ENCODE data around the gene WDR1. TPM values are rescaled to one million over a fixed set of nuclear protein-coding genes. Genes with fewer than 3 reads are reported as not detected.

The WDR1 gene
- total RNA-seq, 1 experiment from 2014 or later, result 367 TPM

DNA sequence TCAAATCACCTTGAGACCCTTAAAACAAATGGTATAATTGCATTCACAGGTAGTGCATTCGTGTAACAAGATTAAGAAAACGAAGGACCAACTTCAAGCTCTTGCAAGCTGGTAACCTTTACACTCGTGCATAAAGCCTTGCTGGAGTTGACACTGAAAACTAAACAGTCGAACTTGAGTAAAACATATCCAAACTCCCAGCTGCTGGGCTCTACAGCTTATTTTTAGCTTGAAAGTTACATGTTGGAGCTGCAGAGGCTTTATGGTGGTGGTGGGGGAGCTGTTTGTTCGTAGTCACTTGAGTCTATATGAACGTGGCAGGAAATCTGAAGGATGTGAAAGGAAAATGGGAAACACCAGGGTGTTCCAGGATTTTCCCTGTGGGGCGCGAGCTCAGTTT, 2.7 kb upstream of the WDR1 start:
- H3K56ac ChIP-seq (ENCODE audit: insufficient read length, low read depth, low read length), result no peak overlapping the region
- no peak overlapping the region for H2BK12ac ChIP-seq (ENCODE audit: insufficient read length, low read depth, low read length)
- no peak overlapping the region for H4K5ac ChIP-seq (ENCODE audit: insufficient read length, low read depth, low read length)
- H3T11ph ChIP-seq (ENCODE audit: low read length), result no peak overlapping the region
- Mint-ChIP-seq H3K27ac (no peak overlapping the region), H3K36me3 (ENCODE audit: insufficient read depth in 1 of 3, low read depth in 3 of 3) (peaks cover 13 to 18% (median 18%) of the 10 kb centered on the region in 3 experiments), H3K27me3 (ENCODE audit: low read depth) (no peaks in the 10 kb centered on the region; the same call in 1 of the 2 replicates), H3K4me3 (no peak overlapping the region), H3K9me3 (no peaks in the 10 kb centered on the region; a peak in 1 of 5 replicates), H3K4me1 (peaks cover 44 to 61% of the 10 kb centered on the region in 2 experiments)
- H3K27me3 ChIP-seq (ENCODE audit: insufficient read depth, low read length), result no peaks in the 10 kb centered on the region
- no peaks in the 10 kb centered on the region for H4K20me1 ChIP-seq (ENCODE audit: control insufficient read depth, insufficient read depth, insufficient read length)
- H2BK15ac ChIP-seq (ENCODE audit: low read depth, low read length), result no peak overlapping the region
- no peak overlapping the region for H4K91ac ChIP-seq (ENCODE audit: insufficient read length, low read depth, low read length)
- no peak for DNase-seq
- peaks cover 5% of the 10 kb centered on the region; the same call in 1 of the 2 replicates for H3K4me1 ChIP-seq (ENCODE audit: insufficient read depth, low read length)
- H4K8ac ChIP-seq (replicated peaks; ENCODE audit: insufficient read length, low read depth, low read length), result no peak overlapping the region
- H2AK5ac ChIP-seq (ENCODE audit: insufficient read length, low read length), result no peak overlapping the region
- H3K14ac ChIP-seq (ENCODE audit: insufficient read depth, low read length), result no peak overlapping the region
- H2BK20ac ChIP-seq (ENCODE audit: low read depth, low read length, poor library complexity, severe bottlenecking), result no peak overlapping the region
- no peak overlapping the region for H3K4ac ChIP-seq (ENCODE audit: low read depth, low read length)
- TF ChIP-seq, protein P1, sequence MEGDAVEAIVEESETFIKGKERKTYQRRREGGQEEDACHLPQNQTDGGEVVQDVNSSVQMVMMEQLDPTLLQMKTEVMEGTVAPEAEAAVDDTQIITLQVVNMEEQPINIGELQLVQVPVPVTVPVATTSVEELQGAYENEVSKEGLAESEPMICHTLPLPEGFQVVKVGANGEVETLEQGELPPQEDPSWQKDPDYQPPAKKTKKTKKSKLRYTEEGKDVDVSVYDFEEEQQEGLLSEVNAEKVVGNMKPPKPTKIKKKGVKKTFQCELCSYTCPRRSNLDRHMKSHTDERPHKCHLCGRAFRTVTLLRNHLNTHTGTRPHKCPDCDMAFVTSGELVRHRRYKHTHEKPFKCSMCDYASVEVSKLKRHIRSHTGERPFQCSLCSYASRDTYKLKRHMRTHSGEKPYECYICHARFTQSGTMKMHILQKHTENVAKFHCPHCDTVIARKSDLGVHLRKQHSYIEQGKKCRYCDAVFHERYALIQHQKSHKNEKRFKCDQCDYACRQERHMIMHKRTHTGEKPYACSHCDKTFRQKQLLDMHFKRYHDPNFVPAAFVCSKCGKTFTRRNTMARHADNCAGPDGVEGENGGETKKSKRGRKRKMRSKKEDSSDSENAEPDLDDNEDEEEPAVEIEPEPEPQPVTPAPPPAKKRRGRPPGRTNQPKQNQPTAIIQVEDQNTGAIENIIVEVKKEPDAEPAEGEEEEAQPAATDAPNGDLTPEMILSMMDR (conservative IDR thresholded peaks at IDR 0.05), result no peak
- H3K79me1 ChIP-seq (ENCODE audit: insufficient read depth, low read depth, low read length, poor library complexity, severe bottlenecking), result peaks cover 3% of the 10 kb centered on the region
- WGBS (ENCODE audit: extremely low coverage, insufficient read length, low lambda C conversion rate), result no CpG with 5 or more reads among the region's 8 CpGs
- H3K4me2 ChIP-seq (ENCODE audit: insufficient read depth, insufficient read length, low read length), result no peak overlapping the region
- H3K27ac ChIP-seq (ENCODE audit: insufficient read length, low read depth, low read length), result no peak overlapping the region
- no peak overlapping the region for H3K9ac ChIP-seq (ENCODE audit: extremely low read depth, insufficient read length, low read length)
- H2BK120ac ChIP-seq (ENCODE audit: low read depth, low read length, poor library complexity, severe bottlenecking), result no peak overlapping the region
- no peak overlapping the region for H3K18ac ChIP-seq (ENCODE audit: insufficient read length, low read depth, low read length)
- H3K23ac ChIP-seq (ENCODE audit: insufficient read length, low read depth, low read length), result no peak overlapping the region
- H3K9me3 ChIP-seq (ENCODE audit: control insufficient read depth, low read depth, low read length), result no peaks in the 10 kb centered on the region
- H3K79me2 ChIP-seq (ENCODE audit: insufficient read depth, low read length), result peaks cover 5% of the 10 kb centered on the region; the same call in 1 of the 2 replicates
- H3K23me2 ChIP-seq (ENCODE audit: insufficient read length, low read depth, low read length, poor library complexity, severe bottlenecking), result peaks cover 13% of the 10 kb centered on the region
- no peak overlapping the region for H2BK5ac ChIP-seq (ENCODE audit: insufficient read length, low read length)
- no peak overlapping the region for H2AFZ ChIP-seq (ENCODE audit: low read length)

All from H9 (cell line).